Vagina (tissue), 2 donors: ENCODE results near the gene TRIM46. TPM values are rescaled to one million over a fixed set of nuclear protein-coding genes. Genes with fewer than 3 reads are reported as not detected.

Experiments
- DNase-seq, 2 donors: peaks; one replicate each; pipeline ENCODE4 v3.0.0-alpha.2; 2017; ENCODE audit errors: extremely low spot score in 2 of 2
- H3K27ac ChIP-seq: fragments of 200-600 bp; sonication (generic); one replicate; pipeline ENCODE4 v1.5.1; 2019
- H3K27me3 ChIP-seq: fragments of 200-600 bp; sonication (generic); one replicate; pipeline ENCODE4 v1.5.1; 2019
- H3K36me3 ChIP-seq, 2 donors: fragments of 200-600 bp; sonication (generic); one replicate each; pipeline ENCODE4 v1.5.1; 2017 to 2019
- H3K4me1 ChIP-seq: fragments of 200-600 bp; sonication (generic); one replicate; pipeline ENCODE4 v1.5.1; 2019
- H3K4me3 ChIP-seq, 2 donors: fragments of 200-600 bp; sonication (generic); 1 replicate in 1 of 2; 2 replicates in 1 of 2; pipeline ENCODE4 v1.5.1; 2016 to 2019
- H3K9me3 ChIP-seq: fragments of 200-600 bp; sonication (generic); one replicate; pipeline ENCODE4 v1.5.1; 2019
- CTCF ChIP-seq, 3 experiments: fragments of 450-650 bp in 2 of 3; fragments of 200-600 bp in 1 of 3; sonication (generic) in 1 of 3; IDR thresholded peaks; one replicate each; pipeline ENCODE4 v1.5.1; 2017 to 2019; ENCODE audit warnings: antibody characterized with exemption in 3 of 3, mild to moderate bottlenecking in 2 of 3, moderate library complexity in 2 of 3
- POLR2A ChIP-seq, 2 donors: fragments of 450-650 bp; IDR thresholded peaks; one replicate each; pipeline ENCODE4 v1.6.1; 2017; ENCODE audit warnings: antibody characterized with exemption in 2 of 2, mild to moderate bottlenecking in 2 of 2, moderate library complexity in 2 of 2
- POLR2AphosphoS5 ChIP-seq, 2 donors: sonication (generic); formaldehyde crosslinking; IDR thresholded peaks; one replicate each; pipeline ENCODE4 v1.9.0; 2017; ENCODE audit warnings: antibody characterized with exemption in 2 of 2, mild to moderate bottlenecking in 2 of 2, low read depth in 1 of 2; ENCODE audit not compliant: insufficient read depth in 1 of 2
- intact Hi-C: fragments of 100-400 bp; cut with DNase I; formaldehyde crosslinking; loops from one replicate; pipeline ENCODE4 v1.15.1; 2023
- total RNA-seq: library from RNA; depleted of rRNA; stranded (reverse); fragments of >200 nt; gene quantifications from one replicate; pipeline ENCODE4 v1.2.3, GENCODE V29; 2016

The TRIM46 gene
- total RNA-seq, 1 donor from 2014 or later: 2.7 TPM

- H3K27ac ChIP-seq: peak overlapping the region; percentile 92
- intact Hi-C loops: loop anchor here (5.0 kb wide), 1 partner anchor 38 kb away; no protein-coding TSS in a partner anchor
- H3K27me3 ChIP-seq: no peaks in the 10 kb centered on the region
- DNase-seq: no peak
- peaks cover 91% of the 10 kb centered on the region for H3K4me1 ChIP-seq
- H3K36me3 ChIP-seq: peaks cover 0 to 33% of the 10 kb centered on the region in 2 donors
- no peaks in the 10 kb centered on the region for H3K9me3 ChIP-seq
- H3K4me3 ChIP-seq: peak overlapping the region; percentile 78 to 88
- TF ChIP-seq POLR2AphosphoS5 (IDR thresholded peaks at IDR 0.05; ENCODE audit: insufficient read depth in 1 of 2, low read depth in 1 of 2) (no peak), CTCF (IDR thresholded peaks at IDR 0.05) (no peak), POLR2A (IDR thresholded peaks at IDR 0.05) (no peak)
Measured at GRCh38 chr1:155130272-155131006, 43.2 kb upstream of the TRIM46 start.

GRCh38 chr1:155131285-155131684 is 42.4 kb upstream of the TRIM46 start:
- peak overlapping the region; percentile 92 for H3K27ac ChIP-seq
- H3K4me3 ChIP-seq: no peak overlapping the region
- H3K27me3 ChIP-seq: no peaks in the 10 kb centered on the region
- intact Hi-C loops: loop anchor here (5.0 kb wide), 1 partner anchor 39 kb away; no protein-coding TSS in a partner anchor
- H3K9me3 ChIP-seq: no peaks in the 10 kb centered on the region
- no peak for TF ChIP-seq CTCF (IDR thresholded peaks at IDR 0.05)
- no peak for TF ChIP-seq POLR2A (IDR thresholded peaks at IDR 0.05)
- no peak for TF ChIP-seq POLR2AphosphoS5 (IDR thresholded peaks at IDR 0.05; ENCODE audit: insufficient read depth in 1 of 2, low read depth in 1 of 2)
- H3K4me1 ChIP-seq: peaks cover 84% of the 10 kb centered on the region
- H3K36me3 ChIP-seq: peaks cover 0 to 33% of the 10 kb centered on the region in 2 donors
- no peak for DNase-seq

GRCh38 chr1:155131856-155132255 is 41.8 kb upstream of the TRIM46 start:
- intact Hi-C loops: loop anchor here (5.0 kb wide), 1 partner anchor 40 kb away; no protein-coding TSS in a partner anchor
- H3K36me3 ChIP-seq: peaks cover 0 to 33% of the 10 kb centered on the region in 2 donors
- H3K27me3 ChIP-seq: no peaks in the 10 kb centered on the region
- H3K4me3 ChIP-seq: no peak overlapping the region
- peak overlapping the region; percentile 92 for H3K27ac ChIP-seq
- DNase-seq: no peak
- no peaks in the 10 kb centered on the region for H3K9me3 ChIP-seq
- peaks cover 84% of the 10 kb centered on the region for H3K4me1 ChIP-seq
- no peak for TF ChIP-seq POLR2A (IDR thresholded peaks at IDR 0.05)
- TF ChIP-seq POLR2AphosphoS5 (IDR thresholded peaks at IDR 0.05; ENCODE audit: insufficient read depth in 1 of 2, low read depth in 1 of 2): no peak
- no peak for TF ChIP-seq CTCF (IDR thresholded peaks at IDR 0.05)

- Histone ChIP-seq H3K27ac (peak overlapping the region; percentile 97), H3K9me3 (no peaks in the 10 kb centered on the region), H3K4me1 (peaks cover 82% of the 10 kb centered on the region), H3K27me3 (no peaks in the 10 kb centered on the region), H3K4me3 (no peak overlapping the region), H3K36me3 (peaks cover 0 to 33% of the 10 kb centered on the region in 2 donors)
- TF ChIP-seq POLR2AphosphoS5 (IDR thresholded peaks at IDR 0.05; ENCODE audit: insufficient read depth in 1 of 2, low read depth in 1 of 2): no peak
- no peak for TF ChIP-seq CTCF (IDR thresholded peaks at IDR 0.05)
- TF ChIP-seq POLR2A (IDR thresholded peaks at IDR 0.05): no peak
- DNase-seq: no peak
- intact Hi-C loops: loop anchor here (5.0 kb wide), 1 partner anchor 42 kb away; no protein-coding TSS in a partner anchor
Measured at GRCh38 chr1:155133799-155134281, 39.8 kb upstream of the TRIM46 start.

- Histone ChIP-seq H3K36me3 (peaks cover 0 to 33% of the 10 kb centered on the region in 2 donors), H3K4me1 (peaks cover 82% of the 10 kb centered on the region), H3K4me3 (peak overlapping the region in 1 of 2 donors; percentile 90)
Measured at GRCh38 chr1:155134322-155134721, 39.3 kb upstream of the TRIM46 start.

More at GRCh38 chr1:155134322-155134721, 39.3 kb upstream of the TRIM46 start:
- no peak for TF ChIP-seq CTCF (IDR thresholded peaks at IDR 0.05)
- no peak for TF ChIP-seq POLR2AphosphoS5 (IDR thresholded peaks at IDR 0.05; ENCODE audit: insufficient read depth in 1 of 2, low read depth in 1 of 2)
- TF ChIP-seq POLR2A (IDR thresholded peaks at IDR 0.05): no peak
- Histone ChIP-seq H3K27me3 (no peaks in the 10 kb centered on the region), H3K27ac (peak overlapping the region; percentile 97), H3K9me3 (no peaks in the 10 kb centered on the region)
- intact Hi-C loops: loop anchor here (5.0 kb wide), 1 partner anchor 42 kb away; no protein-coding TSS in a partner anchor
- DNase-seq: no peak
